ENCODE results near the gene EFHC1. TPM values are rescaled to one million over a fixed set of nuclear protein-coding genes. Genes with fewer than 3 reads are reported as not detected.

Gene EFHC1
- total and polyA plus RNA-seq, 2 of the 13 experiments (the other 11 are each of a cell fraction or from before 2014, with no cell fraction given): 23.4 to 29.5 TPM

GRCh38 chr6:52517502-52518278 is 97.5 kb downstream of the EFHC1 start (continued):
- peak; percentile 94 for TF ChIP-seq FOSL1 (CRISPR knock-in tag; IDR thresholded peaks at IDR 0.05; ENCODE audit: borderline replicate concordance)
- peak; percentile 84; the same call in 1 of the 2 replicates for TF ChIP-seq ZNF281 (CRISPR knock-in tag; IDR thresholded peaks at IDR 0.05; ENCODE audit: borderline replicate concordance)
- TF ChIP-seq AGO2 (optimal IDR thresholded peaks at IDR 0.05; ENCODE audit: low read depth, low read length): no peak
- TF ChIP-seq GMEB2 (CRISPR knock-in tag; IDR thresholded peaks at IDR 0.05; ENCODE audit: low read depth): no peak
- peak; percentile 11; the same call in 1 of the 2 replicates for TF ChIP-seq STAG1 (CRISPR knock-in tag; IDR thresholded peaks at IDR 0.05)
- peak; percentile 77; the same call in 1 of the 2 replicates for TF ChIP-seq ZNF292 (CRISPR knock-in tag; IDR thresholded peaks at IDR 0.05; ENCODE audit: borderline replicate concordance, low read depth)
- TF ChIP-seq RFXAP (CRISPR knock-in tag; IDR thresholded peaks at IDR 0.05; ENCODE audit: borderline replicate concordance): no peak
- peak; percentile 21 for TF ChIP-seq KMT2A (CRISPR knock-in tag; IDR thresholded peaks at IDR 0.05)
- no peak for TF ChIP-seq TOE1 (CRISPR knock-in tag; IDR thresholded peaks at IDR 0.05)
- TF ChIP-seq NRL (CRISPR knock-in tag; IDR thresholded peaks at IDR 0.05; ENCODE audit: borderline replicate concordance): peak; percentile 31; the same call in 1 of the 2 replicates
- no peak for TF ChIP-seq TP53 (CRISPR knock-in tag; conservative IDR thresholded peaks at IDR 0.05)
- TF ChIP-seq KDM1A (CRISPR knock-in tag; IDR thresholded peaks at IDR 0.05): 0 out of 2 replicates have a peak, but pooled peaks have one; percentile 59
- peak; percentile 61; the same call in 1 of the 2 replicates for TF ChIP-seq ZNF350 (CRISPR knock-in tag; IDR thresholded peaks at IDR 0.05; ENCODE audit: borderline replicate concordance, low read depth)
- TF ChIP-seq ZNF451 (CRISPR knock-in tag; IDR thresholded peaks at IDR 0.05): no peak
- peak; percentile 53; the same call in 1 of the 2 replicates for TF ChIP-seq BORCS8-MEF2B (CRISPR knock-in tag; IDR thresholded peaks at IDR 0.05)
- TF ChIP-seq TRIM24 (CRISPR knock-in tag; IDR thresholded peaks at IDR 0.05): peak; percentile 59; the same call in 1 of the 2 replicates
- no peak for TF ChIP-seq ZNF580 (CRISPR knock-in tag; IDR thresholded peaks at IDR 0.05; ENCODE audit: borderline replicate concordance, low read depth)
- no peak for TF ChIP-seq ZBTB3 (CRISPR knock-in tag; IDR thresholded peaks at IDR 0.05; ENCODE audit: borderline replicate concordance, low read depth)
- TF ChIP-seq KDM3A (CRISPR knock-in tag; IDR thresholded peaks at IDR 0.05; ENCODE audit: low read depth): 0 out of 2 replicates have a peak, but pooled peaks have one; percentile 20
- TF ChIP-seq ZNF280D (CRISPR knock-in tag; IDR thresholded peaks at IDR 0.05): no peak
- no peak for TF ChIP-seq CENPBD1 (CRISPR knock-in tag; IDR thresholded peaks at IDR 0.05; ENCODE audit: borderline replicate concordance, low read depth)
